ENCODE measurements around the gene TANGO2. TPM values are rescaled to one million over a fixed set of nuclear protein-coding genes. Genes with fewer than 3 reads are reported as not detected.

The TANGO2 gene
- polyA plus RNA-seq (ENCODE audit: insufficient read length in 4 of 4) = 10 to 100 TPM in 3 of 4 donors, 1 to 10 TPM in 1; 9.4 to 14.4 (median 10.8) TPM

GRCh38 chr22:20020533-20021195 is at the start of gene TANGO2:
TSS of gene TANGO2 (plus strand) at chr22:20021110. CDS start at chr22:20036799, 15,689 bp downstream.
- peak; percentile 81 to 87 (median 82) for DNase-seq (ENCODE audit: low read depth in 4 of 4, low spot score in 3 of 4)

- no peak for DNase-seq (ENCODE audit: low read depth in 4 of 4, low spot score in 3 of 4)
Measured at GRCh38 chr22:19971276-19972124, 49.4 kb upstream of the TANGO2 start.

GRCh38 chr22:19972251-19972650 is 48.7 kb upstream of the TANGO2 start:
- no peak for DNase-seq (ENCODE audit: low read depth in 4 of 4, low spot score in 3 of 4)

- no peak for DNase-seq (ENCODE audit: low read depth in 4 of 4, low spot score in 3 of 4)
Measured at GRCh38 chr22:19972652-19973550, 48.0 kb upstream of the TANGO2 start.

GRCh38 chr22:19973551-19974267 is 47.2 kb upstream of the TANGO2 start:
- no peak for DNase-seq (ENCODE audit: low read depth in 4 of 4, low spot score in 3 of 4)

- peak in 1 of 4 donors; percentile 54 for DNase-seq (ENCODE audit: low read depth in 4 of 4, low spot score in 3 of 4)
Measured at GRCh38 chr22:19974268-19974861, 46.5 kb upstream of the TANGO2 start.

- no peak for DNase-seq (ENCODE audit: low read depth in 4 of 4, low spot score in 3 of 4)
Measured at GRCh38 chr22:19974935-19975706, 45.8 kb upstream of the TANGO2 start.

- no peak for DNase-seq (ENCODE audit: low read depth in 4 of 4, low spot score in 3 of 4)
Measured at GRCh38 chr22:19975707-19976035, 45.2 kb upstream of the TANGO2 start.

GRCh38 chr22:19976671-19977070 is 44.2 kb upstream of the TANGO2 start:
- no peak for DNase-seq (ENCODE audit: low read depth in 4 of 4, low spot score in 3 of 4)

- DNase-seq (ENCODE audit: low read depth in 4 of 4, low spot score in 3 of 4) = no peak
Measured at GRCh38 chr22:19977296-19978243, 43.3 kb upstream of the TANGO2 start.

- no peak for DNase-seq (ENCODE audit: low read depth in 4 of 4, low spot score in 3 of 4)
Measured at GRCh38 chr22:19978748-19979147, 42.2 kb upstream of the TANGO2 start.

- no peak for DNase-seq (ENCODE audit: low read depth in 4 of 4, low spot score in 3 of 4)
Measured at GRCh38 chr22:19979712-19980493, 41.0 kb upstream of the TANGO2 start.

GRCh38 chr22:19980766-19981165 is 40.1 kb upstream of the TANGO2 start:
- no peak for DNase-seq (ENCODE audit: low read depth in 4 of 4, low spot score in 3 of 4)

GRCh38 chr22:19981171-19981960 is 39.5 kb upstream of the TANGO2 start:
- DNase-seq (ENCODE audit: low read depth in 4 of 4, low spot score in 3 of 4) = no peak

GRCh38 chr22:19981961-19982920 is 38.7 kb upstream of the TANGO2 start:
- no peak for DNase-seq (ENCODE audit: low read depth in 4 of 4, low spot score in 3 of 4)

Measured in right renal pelvis (tissue), 4 donors.